M059J (cell line): Measurements from ENCODE around the gene BRD9. TPM values are rescaled to one million over a fixed set of nuclear protein-coding genes. Genes with fewer than 3 reads are reported as not detected.
"Not testable (repeated sequence)": the region's sequence is repeated elsewhere in the genome, so short reads cannot be mapped to it uniquely, and the experiment has no call there.

Experiments
- DNase-seq: peaks from one replicate; pipeline ENCODE4 v3.0.0-alpha.2; 2012; ENCODE audit warnings: low read depth
- total RNA-seq: library from RNA; depleted of rRNA; stranded (reverse); fragments of >200 nt; shearing (Covaris generic); gene quantifications from 2 replicates; pipeline ENCODE4 v1.2.3, GENCODE V29; 2014; rRNA removed

The BRD9 gene
- total RNA-seq: 30.9 and 37.3 TPM in 2 replicates

DNA sequence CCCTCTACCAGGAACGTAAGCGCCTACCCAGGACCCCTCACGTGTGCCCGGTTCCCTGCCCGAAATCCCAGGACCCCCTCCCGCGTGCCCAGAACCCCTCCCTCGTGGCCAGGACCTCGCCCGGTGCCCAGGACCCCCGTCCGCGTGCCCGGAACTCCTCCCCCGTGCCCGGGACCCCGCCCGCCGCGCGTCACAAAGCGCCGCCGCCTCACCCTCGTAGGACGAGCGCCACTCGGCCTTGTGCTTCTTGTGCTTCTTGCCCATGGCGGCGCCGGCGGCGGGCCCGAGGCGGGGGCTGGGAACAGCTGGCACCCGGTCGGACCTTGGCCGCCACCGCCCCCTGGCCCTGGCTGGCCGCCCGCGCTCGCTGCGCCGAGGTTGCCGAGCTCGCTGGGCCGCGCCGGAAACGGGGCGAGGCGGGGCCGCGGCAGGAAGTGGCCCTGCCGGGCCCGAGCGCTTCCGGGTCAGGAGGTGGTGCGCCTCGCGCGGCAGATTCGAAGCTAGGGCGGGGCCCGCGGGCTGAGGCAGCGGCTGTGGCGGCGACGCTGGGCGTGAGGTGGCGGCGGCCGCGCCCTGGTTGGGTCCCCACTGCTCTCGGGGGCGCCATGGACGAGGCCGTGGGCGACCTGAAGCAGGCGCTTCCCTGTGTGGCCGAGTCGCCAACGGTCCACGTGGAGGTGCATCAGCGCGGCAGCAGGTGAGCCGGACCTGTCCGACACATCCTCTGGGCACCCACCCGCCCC, at the start of gene BRD9, which contains the start of gene TRIP13:
Gene BRD9, minus strand, starts transcription at position 408 of the 743 bp plus-strand sequence. Its CDS starts 144 bp downstream, at position 264.
Gene TRIP13, plus strand, starts transcription at position 491 of the 743 bp plus-strand sequence. Its CDS starts 115 bp downstream, at position 606.
- DNase-seq: peak; percentile 80

DNA sequence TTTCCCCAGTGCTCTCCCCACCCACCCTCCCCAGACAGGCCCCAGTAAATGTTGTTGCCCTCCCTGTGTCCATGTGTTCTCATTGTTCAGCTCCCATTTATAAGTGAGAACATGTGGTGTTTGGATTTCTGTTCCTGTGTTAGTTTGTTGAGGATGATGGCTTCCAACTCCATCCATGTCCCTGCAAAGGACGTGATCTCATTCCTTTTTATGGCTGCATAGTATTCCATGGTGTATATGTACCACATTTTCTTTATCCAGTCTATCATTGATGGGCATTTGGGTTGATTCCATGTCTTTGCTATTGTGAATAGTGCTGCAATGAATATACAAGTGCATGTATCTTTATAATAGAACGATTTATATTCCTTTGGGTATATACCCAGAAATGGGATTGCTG, 48.1 kb upstream of the BRD9 start:
- not testable (repeated sequence) for DNase-seq

- DNase-seq: no peak
Observed at GRCh38 chr5:939368-939767, 46.8 kb upstream of the BRD9 start.

- no peak for DNase-seq
Observed at GRCh38 chr5:937151-937924, 44.7 kb upstream of the BRD9 start.

DNA sequence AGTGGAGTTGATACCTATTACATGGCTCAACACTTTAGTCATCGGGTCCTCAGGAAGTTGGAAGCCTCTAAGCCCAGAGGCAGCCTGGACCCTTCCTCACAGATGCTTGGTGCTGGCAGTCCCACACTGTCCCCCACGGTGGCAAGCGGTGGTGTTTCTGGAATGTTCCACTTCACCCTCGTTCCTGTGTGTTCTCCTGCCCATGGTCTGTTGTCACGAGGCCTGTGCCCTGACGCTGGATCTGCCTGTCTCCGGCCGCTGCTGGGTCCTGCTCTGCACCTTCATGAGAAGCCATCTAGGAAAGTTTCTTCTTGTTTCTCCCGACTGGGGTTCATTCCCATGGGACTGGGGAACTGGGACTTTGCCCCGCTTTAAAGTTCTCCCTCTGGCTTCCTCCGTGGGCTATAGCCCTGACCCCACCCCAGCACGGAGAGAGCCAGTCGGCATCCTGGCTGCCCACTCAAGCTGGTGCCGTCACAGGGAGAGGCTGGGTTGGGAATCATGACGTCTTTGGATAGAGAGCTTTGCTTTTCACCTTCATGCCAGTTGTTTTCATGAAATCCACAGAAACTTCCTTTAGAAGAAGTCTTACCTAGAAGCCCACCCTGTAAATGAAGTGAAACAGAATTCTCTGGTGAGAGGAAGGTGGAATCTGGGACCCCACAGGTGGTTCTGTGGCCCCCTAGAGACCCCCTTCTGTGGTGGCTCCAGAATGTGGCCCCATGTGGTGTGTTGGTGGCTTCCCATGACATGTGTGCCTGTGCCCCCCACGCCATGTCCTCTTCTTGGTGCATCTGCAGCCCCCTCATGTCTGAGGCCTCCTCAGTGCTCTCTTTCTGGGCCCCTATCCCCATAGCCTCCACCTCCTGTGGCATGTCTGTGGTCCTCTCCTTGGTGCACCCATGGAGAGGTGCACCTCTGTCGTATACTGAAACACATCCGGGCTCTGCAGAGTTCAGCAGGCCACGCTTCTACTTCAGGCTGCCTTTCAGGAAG, 43.8 kb upstream of the BRD9 start:
- DNase-seq: no peak

GRCh38 chr5:935510-936084, 43.0 kb upstream of the BRD9 start:
- no peak for DNase-seq

DNA sequence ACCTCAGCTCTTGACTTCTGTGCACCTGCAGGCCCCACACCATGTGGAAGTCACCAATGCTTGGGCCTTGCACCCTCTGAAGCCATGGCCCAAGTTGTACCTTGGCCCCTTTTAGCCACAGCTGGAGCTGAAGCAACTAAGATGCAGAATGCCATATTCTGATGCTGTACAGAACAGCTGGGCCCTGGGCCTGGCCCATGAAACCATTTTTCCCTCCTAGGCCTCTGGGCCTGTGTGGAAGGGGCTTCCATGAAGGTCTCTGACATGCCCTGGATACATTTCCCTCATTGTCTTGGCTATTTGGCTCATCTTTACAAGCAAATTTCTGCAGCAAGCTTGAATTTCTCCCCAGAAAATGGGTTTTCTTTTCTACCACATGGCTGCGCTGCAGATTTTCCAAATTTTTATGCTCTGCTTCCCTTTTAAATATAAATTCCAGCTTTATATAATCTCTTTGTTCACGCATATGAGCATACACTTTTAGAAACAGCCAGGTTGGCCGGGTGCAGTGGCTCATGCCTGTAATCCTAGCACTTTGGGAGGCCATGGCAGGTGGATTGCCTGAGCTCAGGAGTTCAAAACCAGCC, 41.9 kb upstream of the BRD9 start:
- DNase-seq: not testable (repeated sequence)

DNA sequence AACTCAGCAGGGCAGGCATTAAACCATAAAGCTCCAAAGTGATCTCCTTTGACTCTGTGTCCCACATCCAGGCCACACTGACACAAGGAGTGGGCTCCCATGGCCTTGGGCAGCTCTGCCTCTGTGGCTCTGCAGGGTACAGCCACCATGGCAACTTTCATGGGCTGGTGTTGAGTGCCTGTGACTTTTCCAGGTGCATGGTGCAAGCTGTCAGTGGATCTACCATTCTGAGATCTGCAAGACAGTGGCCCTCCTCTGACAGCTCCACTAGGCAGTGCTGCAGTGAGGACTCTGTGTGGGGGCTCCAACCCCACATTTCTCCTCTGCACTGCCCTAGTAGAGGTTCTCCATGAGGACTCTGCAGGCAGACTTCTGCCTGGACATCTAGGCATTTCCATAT, 41.4 kb upstream of the BRD9 start:
- DNase-seq: not testable (repeated sequence)

DNA sequence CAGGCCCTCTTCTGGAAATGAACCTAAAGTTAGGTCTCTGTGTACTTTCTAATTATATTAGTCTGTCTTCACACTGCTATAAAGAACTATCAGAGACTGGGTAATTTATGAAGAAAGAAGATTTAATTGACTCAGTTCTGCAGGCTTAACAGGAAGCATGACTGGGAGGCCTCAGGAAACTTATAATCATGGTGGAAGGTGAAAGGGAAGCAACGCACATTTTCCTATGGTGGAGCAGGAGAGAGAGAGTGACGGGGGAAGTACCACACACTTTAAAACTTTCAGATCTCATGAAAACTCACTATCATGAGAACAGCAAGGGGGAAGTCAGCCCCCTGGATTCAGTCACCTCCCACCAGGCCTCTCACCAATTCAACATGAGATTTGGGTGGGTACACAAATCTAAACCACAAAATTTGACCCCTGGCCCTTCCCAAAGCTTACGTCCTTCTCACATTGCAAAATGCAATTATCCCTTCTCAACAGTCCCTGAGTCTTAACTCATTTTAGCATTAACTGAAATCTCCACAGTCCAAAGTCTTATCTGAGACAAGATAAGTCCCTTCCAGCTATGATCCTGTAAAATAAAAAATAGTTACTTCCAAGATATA, 40.8 kb upstream of the BRD9 start:
- DNase-seq: no peak

DNA sequence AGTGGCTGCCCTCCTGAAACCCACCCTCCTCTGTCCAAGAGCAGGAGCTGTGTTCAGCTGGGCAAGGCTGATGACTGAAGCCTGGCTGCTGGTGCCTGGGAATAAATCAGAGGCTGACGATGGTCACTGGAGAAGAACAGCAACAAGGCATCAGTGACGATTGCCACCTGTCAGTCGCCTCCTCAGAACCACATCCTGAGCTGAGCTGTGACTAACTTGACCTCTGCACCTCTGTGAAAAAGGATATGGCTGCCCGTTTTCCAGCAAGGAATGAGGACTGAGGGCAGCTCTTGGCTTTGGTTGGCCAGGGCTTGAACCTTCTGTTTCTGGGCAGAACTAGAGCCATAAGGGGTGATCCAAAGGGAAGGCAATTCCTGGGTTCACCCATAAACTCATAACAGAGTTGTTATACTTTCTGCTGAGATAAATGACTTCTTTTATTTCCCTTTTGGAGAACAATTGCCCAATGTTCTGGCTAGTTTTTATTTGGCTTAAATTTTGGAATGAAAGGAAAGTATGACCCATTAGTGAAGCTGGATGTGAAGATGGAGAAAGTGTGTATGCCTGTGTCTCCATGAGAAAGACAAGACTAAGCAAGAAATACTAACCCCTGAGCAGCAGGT, 40.1 kb upstream of the BRD9 start:
- DNase-seq: peak; percentile 32

- DNase-seq: no peak
Observed at GRCh38 chr5:932151-932627, 39.6 kb upstream of the BRD9 start.

DNA sequence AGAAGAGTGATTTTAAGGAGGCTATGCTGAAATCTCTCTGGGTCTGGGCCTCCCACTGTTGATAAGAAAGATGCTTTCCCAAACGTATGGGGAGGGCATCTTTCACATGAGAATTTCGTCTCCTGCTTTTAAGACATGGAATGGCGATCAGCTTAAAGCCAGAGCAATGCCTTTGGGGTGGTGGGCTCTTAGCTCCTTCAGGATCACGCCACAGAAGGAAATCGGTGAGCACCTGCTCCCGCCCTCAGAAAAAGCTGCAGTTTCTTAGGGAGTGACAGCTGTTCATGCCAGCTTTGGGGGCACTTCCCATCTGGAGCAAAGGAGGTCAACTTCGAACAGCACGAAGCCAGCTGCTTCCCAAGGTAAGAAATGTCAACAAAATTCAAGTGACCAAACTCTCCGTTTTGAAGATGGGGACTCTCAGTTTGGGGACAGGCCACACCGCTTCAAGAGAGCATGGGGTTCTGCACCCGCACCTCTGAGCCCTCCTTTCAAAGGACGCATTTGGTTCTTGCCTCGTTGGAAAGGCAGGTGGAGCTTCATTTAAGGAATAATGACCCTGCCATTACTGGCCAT, 39.1 kb upstream of the BRD9 start:
- DNase-seq: no peak

DNA sequence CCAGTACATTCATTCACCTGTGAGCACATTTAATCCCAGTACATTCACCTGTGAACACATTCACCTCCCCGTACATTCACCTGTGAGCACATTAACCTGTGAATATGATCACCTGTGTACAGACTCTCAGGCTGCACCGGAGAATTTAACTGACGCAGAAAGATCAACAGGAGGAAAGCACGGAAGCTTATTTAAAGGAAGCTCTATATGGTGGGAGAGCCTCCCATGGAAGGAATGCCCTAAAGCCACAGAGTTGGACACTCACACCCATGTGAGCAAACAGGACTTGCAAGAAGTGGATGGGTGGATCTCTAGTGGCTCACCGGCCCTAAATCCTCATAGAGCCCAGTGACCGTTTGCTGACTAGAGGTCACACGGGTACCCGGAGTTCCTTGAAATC, 38.3 kb upstream of the BRD9 start:
- no peak for DNase-seq

DNA sequence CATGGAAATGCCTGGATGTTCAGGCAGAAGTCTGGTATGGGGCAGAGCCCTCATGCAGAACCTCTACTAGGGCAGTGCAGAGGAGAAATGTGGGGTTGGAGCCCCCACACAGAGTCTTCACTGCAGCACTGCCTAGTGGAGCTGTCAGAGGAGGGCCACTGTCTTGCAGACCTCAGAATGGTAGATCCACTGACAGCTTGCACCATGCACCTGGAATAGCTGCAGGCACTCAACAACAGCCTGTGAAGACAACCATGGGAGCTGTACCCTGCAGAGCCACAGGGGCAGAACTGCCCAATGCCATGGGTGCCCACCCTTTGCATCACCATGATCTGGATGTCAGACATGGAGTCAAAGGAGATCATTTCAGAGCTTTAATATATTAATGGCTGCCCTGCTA, 37.0 kb upstream of the BRD9 start:
- DNase-seq: no peak

DNA sequence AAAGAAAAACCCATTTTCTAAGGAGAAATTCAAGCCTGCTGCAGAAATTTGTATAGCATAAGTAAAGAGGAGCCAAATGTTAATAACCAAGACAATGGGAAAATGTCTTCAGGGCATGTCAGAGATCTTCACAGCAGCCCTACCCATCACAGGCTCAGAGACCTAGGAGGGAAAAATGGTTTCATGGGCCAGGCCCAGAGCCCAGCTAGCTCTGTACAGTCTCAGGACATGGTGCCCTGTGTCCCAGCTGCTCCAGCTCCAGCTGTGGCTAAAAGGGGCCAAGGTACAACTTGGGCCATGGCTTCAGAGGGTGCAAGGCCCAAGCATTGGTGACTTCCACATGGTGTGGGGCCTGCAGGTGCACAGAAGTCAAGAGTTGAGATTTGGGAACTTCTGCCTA, 36.6 kb upstream of the BRD9 start:
- DNase-seq: not testable (repeated sequence)

DNA sequence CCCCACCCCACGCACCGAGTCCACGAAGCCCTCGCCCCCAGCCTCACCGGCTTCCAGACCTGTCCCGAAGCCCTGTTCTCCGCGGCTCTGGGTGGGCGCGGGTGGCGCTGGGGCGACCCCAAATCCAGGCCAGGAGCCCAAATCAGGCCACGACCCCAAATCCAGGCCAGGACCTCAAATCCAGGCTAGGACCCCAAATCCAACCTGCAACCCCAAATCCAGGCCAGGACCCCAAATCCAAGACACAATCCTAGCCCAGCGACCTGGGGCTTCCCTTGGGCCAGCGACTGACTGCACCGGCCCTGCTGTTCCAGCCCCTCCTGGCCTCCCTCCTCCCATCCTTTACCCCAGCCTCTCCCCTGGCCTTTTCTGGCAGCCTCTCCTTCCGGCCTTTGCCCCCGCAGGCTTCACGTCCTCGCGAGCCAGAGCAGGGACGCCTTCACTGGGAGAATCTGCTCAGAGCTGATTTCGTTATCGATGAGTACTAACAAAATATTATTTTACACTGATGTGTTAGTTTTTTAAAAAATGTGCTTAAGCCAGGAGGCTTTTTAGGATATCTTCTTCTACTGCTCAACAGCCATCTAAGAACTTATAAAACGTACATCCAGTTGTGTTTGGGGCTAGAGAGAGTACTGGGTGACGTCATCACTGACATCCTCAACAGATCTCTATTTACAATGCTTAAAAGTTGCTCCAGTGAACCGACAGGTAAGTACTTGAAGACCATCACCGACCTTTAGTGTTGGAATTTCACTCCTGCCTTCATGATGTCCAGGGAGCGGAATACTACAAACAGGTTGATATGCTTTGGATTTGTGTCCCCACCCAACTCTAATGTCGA, 34.8 kb upstream of the BRD9 start:
- DNase-seq: no peak

- DNase-seq: no peak
Observed at GRCh38 chr5:926417-927171, 34.0 kb upstream of the BRD9 start.
